K562 (cell line): Measurements from ENCODE around the gene BMP2K. TPM values are rescaled to one million over a fixed set of nuclear protein-coding genes. Genes with fewer than 3 reads are reported as not detected.

Experiments
- E2F8 ChIP-seq: fragments of 450-650 bp; IDR thresholded peaks from 2 replicates; pipeline ENCODE4 v1.7.1; 2018; ENCODE audit warnings: mild to moderate bottlenecking, low read depth; ENCODE audit not compliant: partially characterized antibody
- EP300 ChIP-seq: IDR thresholded peaks from 2 replicates; pipeline ENCODE4 v1.6.1; 2012; ENCODE audit warnings: low read length, improper control_type of control experiment
- GTF2E2 ChIP-seq: fragments of 200-800 bp; sonication (Bioruptor generic); IDR thresholded peaks from 2 replicates; pipeline ENCODE4 v1.6.1; 2016; ENCODE audit warnings: missing genetic modification characterization, missing compliant biosample characterization
- HDAC2 ChIP-seq: fragments of 450-650 bp; IDR thresholded peaks from 2 replicates; pipeline ENCODE4 v1.6.1; 2016; ENCODE audit warnings: mild to moderate bottlenecking
- HSF4 ChIP-seq: fragments of 250-450 bp; sonication (Bioruptor Pico); IDR thresholded peaks from 2 replicates; pipeline ENCODE4 v2.1.2; 2022; ENCODE audit warnings: mild to moderate bottlenecking, moderate library complexity, borderline replicate concordance
- KDM1A ChIP-seq, 2 experiments: fragments of 450-650 bp; IDR thresholded peaks; 2 replicates each; pipeline ENCODE4 v1.6.1; 2016; ENCODE audit warnings: mild to moderate bottlenecking in 2 of 2
- KHSRP ChIP-seq: fragments of 450-650 bp; IDR thresholded peaks from 2 replicates; pipeline ENCODE4 v1.6.1; 2017
- L3MBTL2 ChIP-seq: fragments of 450-650 bp; IDR thresholded peaks from 2 replicates; pipeline ENCODE4 v1.6.1; 2016; ENCODE audit warnings: mild to moderate bottlenecking, moderate library complexity
- MAZ ChIP-seq, 2 experiments: fragments of 450-650 bp in 1 of 2; sonication (generic) in 1 of 2; formaldehyde crosslinking; IDR thresholded peaks in 1 of 2; conservative IDR thresholded peaks in 1 of 2; 2 replicates each; pipeline versions ENCODE4 v1.4.0 to v1.5.0; 2020; ENCODE audit warnings: mild to moderate bottlenecking in 1 of 2, missing genetic modification reagents in 1 of 2
- MBD1 ChIP-seq: fragments of 250-450 bp; sonication (Bioruptor Pico); IDR thresholded peaks from 2 replicates; pipeline ENCODE4 v1.8.0; 2022; ENCODE audit warnings: inconsistent platforms
- NFRKB ChIP-seq: fragments of 450-650 bp; IDR thresholded peaks from 2 replicates; pipeline ENCODE4 v1.6.1; 2016; ENCODE audit warnings: low read depth
- POLR2AphosphoS5 ChIP-seq: IDR thresholded peaks from 2 replicates; pipeline ENCODE4 v1.6.1; 2011; ENCODE audit warnings: mild to moderate bottlenecking, low read depth, low read length, moderate library complexity; ENCODE audit not compliant: control insufficient read depth, insufficient read depth
- PYGO2 ChIP-seq: fragments of 450-650 bp; IDR thresholded peaks from 2 replicates; pipeline ENCODE4 v1.6.1; 2016; ENCODE audit warnings: mild to moderate bottlenecking, missing genetic modification characterization, moderate library complexity, missing compliant biosample characterization
- RBM34 ChIP-seq: fragments of 200-400 bp; formaldehyde crosslinking; IDR thresholded peaks from 2 replicates; pipeline ENCODE4 v1.6.1; 2018; ENCODE audit warnings: low read length, borderline replicate concordance; ENCODE audit not compliant: insufficient read depth
- SRSF1 ChIP-seq: fragments of 200-400 bp; formaldehyde crosslinking; IDR thresholded peaks from 2 replicates; pipeline ENCODE4 v1.6.1; 2017; ENCODE audit warnings: mild to moderate bottlenecking, low read depth, low read length, moderate library complexity
- SUPT5H ChIP-seq: fragments of 450-650 bp; IDR thresholded peaks from 2 replicates; pipeline ENCODE4 v1.6.1; 2016
- TBP ChIP-seq: optimal IDR thresholded peaks from 2 replicates; pipeline ENCODE3; 2011; ENCODE audit warnings: low read depth, low read length, improper control_type of control experiment
- ZBTB33 ChIP-seq: sonication (generic); formaldehyde crosslinking; IDR thresholded peaks from 2 replicates; pipeline ENCODE4 v1.8.1; 2023; ENCODE audit warnings: mild to moderate bottlenecking, missing genetic modification reagents
- ZNF583 ChIP-seq: fragments of 250-450 bp; sonication (Bioruptor Pico); IDR thresholded peaks from 2 replicates; pipeline ENCODE4 v1.4.0; 2020
- ZNF644 ChIP-seq: fragments of 200-800 bp; sonication (Bioruptor generic); IDR thresholded peaks from 2 replicates; pipeline ENCODE4 v1.6.1; 2016; ENCODE audit warnings: low read depth, missing genetic modification characterization, missing compliant biosample characterization
- ZNF668 ChIP-seq: fragments of 250-450 bp; sonication (Bioruptor Pico); IDR thresholded peaks from 2 replicates; pipeline ENCODE4 v1.8.0; 2022; ENCODE audit warnings: mild to moderate bottlenecking, inconsistent platforms
- ZNF79 ChIP-seq: fragments of 250-450 bp; sonication (Bioruptor Pico); IDR thresholded peaks from 2 replicates; pipeline ENCODE4 v1.4.0; 2020; ENCODE audit warnings: low read depth, mild to moderate bottlenecking, moderate library complexity
- polyA plus RNA-seq, 8 experiments: library from polyadenylated mRNA; depleted of rRNA in 4 of 8; stranded (reverse) in 5 of 8; unstranded in 3 of 8; fragments of >200 nt; fragmentation: Nextera tagmentation in 2 of 8; fragmentation: Illumina TruSeq in 1 of 8; extraction: Ambion mirVana in 2 of 8; extraction: Trizol in 1 of 8; gene quantifications; 2 replicates each; pipeline versions ENCODE4 v1.2.1 to v1.2.3, GENCODE V29; 2011 to 2014; ENCODE audit warnings: inconsistent platforms in 1 of 8, missing spikeins in 1 of 8
- total RNA-seq, 7 experiments: library from RNA; depleted of rRNA in 6 of 7; stranded (reverse); fragments of >200 nt in 6 of 7; fragmentation: Illumina TruSeq in 2 of 7; extraction: Trizol in 2 of 7; gene quantifications; 2 replicates each; pipeline versions ENCODE4 v1.2.1 to v1.2.3, GENCODE V29; 2011 to 2021; ENCODE audit warnings: low replicate concordance in 1 of 7

BMP2K gene
- total and polyA plus RNA-seq, 9 of the 15 experiments (the other 6 are each of a cell fraction or from before 2014, with no cell fraction given): 17.0 to 217 (median 104) TPM

- TF ChIP-seq RBM34 (no peak), PYGO2 (tag) (no peak), EP300 (no peak), ZNF668 (CRISPR knock-in tag) (no peak), ZNF644 (tag) (no peak), HSF4 (no peak), KHSRP (peak; percentile 30; the same call in 1 of the 2 replicates), L3MBTL2 (no peak), MBD1 (CRISPR knock-in tag) (no peak), ZBTB33 (CRISPR knock-in tag) (0 out of 2 replicates have a peak, but pooled peaks have one; percentile 3), KDM1A (IDR thresholded peaks at IDR 0.05) (peak; percentile 93 to 94), POLR2AphosphoS5 (no peak), MAZ (CRISPR knock-in tag; conservative IDR thresholded peaks at IDR 0.05 in 1 of 2, IDR thresholded peaks at IDR 0.05 in 1 of 2) (0 out of 4 replicates have a peak, but pooled peaks of 1 of the 2 experiments have one; percentile 16), SUPT5H (peak; percentile 70), HDAC2 (0 out of 2 replicates have a peak, but pooled peaks have one; percentile 24), NFRKB (0 out of 2 replicates have a peak, but pooled peaks have one; percentile 16), GTF2E2 (tag) (no peak), SRSF1 (no peak), ZNF583 (CRISPR knock-in tag) (no peak), TBP (no peak), ZNF79 (CRISPR knock-in tag) (no peak), E2F8 (peak; percentile 61)
Measured at GRCh38 chr4:78781139-78781538, 5.0 kb downstream of the BMP2K start (continued).
